GM23338 (cell line): Measurements from ENCODE around the gene ZBTB40. TPM values are rescaled to one million over a fixed set of nuclear protein-coding genes. Genes with fewer than 3 reads are reported as not detected.

Source experiments
- ATAC-seq: fragments of 200-7000 bp; cut with Tn5 transposase; 3 replicates; pipeline ENCODE4 v1.9.1; 2020
- DNase-seq: peaks from one replicate; pipeline ENCODE4 v3.0.0-alpha.2; 2015; ENCODE audit warnings: low spot score
- H2AFZ ChIP-seq: fragments of 200-600 bp; sonication (generic); 2 replicates; pipeline ENCODE4 v1.8.0; 2016; ENCODE audit warnings: antibody characterized with exemption, mild to moderate bottlenecking, moderate library complexity
- H3F3A ChIP-seq: fragments of 200-600 bp; sonication (generic); replicated peaks from 2 replicates; pipeline ENCODE4 v1.8.0; 2017; ENCODE audit warnings: antibody characterized with exemption, mixed run types, low read depth
- H3K27ac ChIP-seq: fragments of 200-600 bp; sonication (generic); 2 replicates; pipeline ENCODE4 v1.6.1; 2016; ENCODE audit warnings: low read depth
- H3K27me3 ChIP-seq: fragments of 200-600 bp; sonication (generic); 2 replicates; pipeline ENCODE4 v1.8.0; 2016; ENCODE audit warnings: mild to moderate bottlenecking, mixed run types, moderate library complexity; ENCODE audit not compliant: insufficient read depth
- H3K36me3 ChIP-seq: fragments of 200-600 bp; sonication (generic); 2 replicates; pipeline ENCODE4 v1.8.0; 2016; ENCODE audit warnings: mild to moderate bottlenecking; ENCODE audit not compliant: insufficient read depth
- H3K4me1 ChIP-seq: fragments of 200-600 bp; sonication (generic); 2 replicates; pipeline ENCODE4 v1.8.0; 2016; ENCODE audit warnings: mild to moderate bottlenecking, moderate library complexity; ENCODE audit not compliant: insufficient read depth
- H3K4me2 ChIP-seq: fragments of 200-600 bp; sonication (generic); 2 replicates; pipeline ENCODE4 v1.7.1; 2017; ENCODE audit warnings: mixed run types
- H3K4me3 ChIP-seq: fragments of 200-600 bp; sonication (generic); 2 replicates; pipeline ENCODE4 v1.6.1; 2016; ENCODE audit warnings: mixed run types
- H3K79me2 ChIP-seq: fragments of 200-600 bp; sonication (generic); replicated peaks from 2 replicates; pipeline ENCODE4 v1.8.0; 2017; ENCODE audit warnings: mild to moderate bottlenecking; ENCODE audit not compliant: insufficient read depth
- H3K9me2 ChIP-seq: fragments of 200-600 bp; sonication (generic); 2 replicates; pipeline ENCODE4 v1.8.0; 2017; ENCODE audit not compliant: insufficient read depth
- H4K20me1 ChIP-seq: fragments of 200-600 bp; sonication (generic); replicated peaks from 2 replicates; pipeline ENCODE4 v1.8.0; 2017; ENCODE audit warnings: mild to moderate bottlenecking; ENCODE audit not compliant: insufficient read depth
- H3K27ac Mint-ChIP-seq: 2 replicates; pipeline ENCODE4 v1.8.0; 2020; ENCODE audit warnings: inconsistent platforms, mild to moderate bottlenecking, moderate library complexity, mixed read lengths
- H3K27me3 Mint-ChIP-seq: 3 replicates; pipeline ENCODE4 v1.8.0; 2022; ENCODE audit warnings: low read depth, mild to moderate bottlenecking, moderate library complexity, mixed read lengths, inconsistent platforms; ENCODE audit not compliant: insufficient read depth, poor library complexity
- H3K36me3 Mint-ChIP-seq: 3 replicates; pipeline ENCODE4 v1.8.0; 2021; ENCODE audit warnings: low read depth, mild to moderate bottlenecking, inconsistent platforms, moderate library complexity, mixed read lengths
- H3K4me1 Mint-ChIP-seq: 3 replicates; pipeline ENCODE4 v1.8.0; 2020; ENCODE audit warnings: mild to moderate bottlenecking, inconsistent platforms, mixed read lengths
- H3K4me3 Mint-ChIP-seq: 3 replicates; pipeline ENCODE4 v1.8.0; 2021; ENCODE audit warnings: moderate library complexity, mild to moderate bottlenecking, inconsistent platforms, mixed read lengths
- H3K9me3 Mint-ChIP-seq: 3 replicates; pipeline ENCODE4 v1.8.0; 2020; ENCODE audit warnings: moderate library complexity, mild to moderate bottlenecking, inconsistent platforms, mixed read lengths
- CTCF ChIP-seq, 2 experiments: fragments of 200-600 bp in 1 of 2; sonication (generic) in 1 of 2; conservative IDR thresholded peaks; 2 replicates each; pipeline versions ENCODE4 v1.5.1 to v1.6.1; 2016 to 2017; ENCODE audit warnings: antibody characterized with exemption in 2 of 2, low read depth in 2 of 2, mild to moderate bottlenecking in 2 of 2, moderate library complexity in 1 of 2
- ETS1 ChIP-seq: IDR thresholded peaks from 2 replicates; pipeline ENCODE4 v1.6.1; 2016; ENCODE audit warnings: antibody characterized with exemption
- EZH2 ChIP-seq: fragments of 200-600 bp; sonication (generic); IDR thresholded peaks from one replicate; pipeline ENCODE4 v1.8.0; 2017; ENCODE audit warnings: antibody characterized with exemption, mild to moderate bottlenecking, low read depth; ENCODE audit not compliant: unreplicated experiment
- EZH2phosphoT487 ChIP-seq: fragments of 200-600 bp; sonication (generic); IDR thresholded peaks from one replicate; pipeline ENCODE4 v1.8.1; 2018; ENCODE audit warnings: antibody characterized with exemption; ENCODE audit not compliant: unreplicated experiment
- REST ChIP-seq: IDR thresholded peaks from one replicate; pipeline ENCODE4 v1.6.1; 2018; ENCODE audit warnings: antibody characterized with exemption; ENCODE audit not compliant: unreplicated experiment
- STAT1 ChIP-seq: IDR thresholded peaks from one replicate; pipeline ENCODE4 v1.6.1; 2016; ENCODE audit warnings: antibody characterized with exemption; ENCODE audit not compliant: unreplicated experiment
- ZNF114 ChIP-seq: fragments of 250-450 bp; sonication (Bioruptor Pico); IDR thresholded peaks from 2 replicates; pipeline ENCODE4 v1.5.0; 2020; ENCODE audit warnings: mild to moderate bottlenecking, moderate library complexity
- ZNF331 ChIP-seq: fragments of 250-450 bp; sonication (Bioruptor Pico); IDR thresholded peaks from 2 replicates; pipeline ENCODE4 v1.5.0; 2020; ENCODE audit warnings: low read depth, mild to moderate bottlenecking, moderate library complexity
- polyA plus RNA-seq: library from polyadenylated mRNA; unstranded; fragments of >200 nt; fragmentation: Nextera tagmentation; extraction: Ambion mirVana; gene quantifications from 2 replicates; pipeline ENCODE4 v1.2.1, GENCODE V29; 2016
- total RNA-seq: library from RNA; depleted of rRNA; stranded (reverse); fragments of >200 nt; shearing (Covaris generic); gene quantifications from 2 replicates; pipeline ENCODE4 v1.2.3, GENCODE V29; 2014

The ZBTB40 gene
- total and polyA plus RNA-seq, 2 experiments from 2014 or later, result 3.1 to 22.7 TPM

- no peaks in the 10 kb centered on the region for H3K9me2 ChIP-seq
- no peak overlapping the region for H3K27ac ChIP-seq
- Mint-ChIP-seq H3K36me3 (peaks cover 8% of the 10 kb centered on the region), H3K9me3 (peaks cover 9% of the 10 kb centered on the region; the same call in 2 of the 3 replicates), H3K27me3 (peaks cover 1% of the 10 kb centered on the region), H3K4me3 (no peak overlapping the region), H3K27ac (no peak overlapping the region), H3K4me1 (peaks cover 28% of the 10 kb centered on the region)
- peaks cover 9% of the 10 kb centered on the region for H3F3A ChIP-seq
- no peaks in the 10 kb centered on the region for H3K36me3 ChIP-seq
- H2AFZ ChIP-seq, result peak overlapping the region; percentile 29; the same call in 1 of the 2 replicates
- H3K4me1 ChIP-seq, result peaks cover 17% of the 10 kb centered on the region
- no peak for ATAC-seq
- DNase-seq, result no peak
- no peaks in the 10 kb centered on the region for H3K27me3 ChIP-seq
- TF ChIP-seq EZH2phosphoT487 (no peak), EZH2 (no peak)
- no peak overlapping the region for H3K4me2 ChIP-seq
- no peaks in the 10 kb centered on the region for H4K20me1 ChIP-seq
- H3K4me3 ChIP-seq, result no peak overlapping the region
- H3K79me2 ChIP-seq, result peaks cover 2% of the 10 kb centered on the region; the same call in 1 of the 2 replicates
These were observed 4.0 kb upstream of the ZBTB40 start for GRCh38 chr1:22447621-22448111.

DNA sequence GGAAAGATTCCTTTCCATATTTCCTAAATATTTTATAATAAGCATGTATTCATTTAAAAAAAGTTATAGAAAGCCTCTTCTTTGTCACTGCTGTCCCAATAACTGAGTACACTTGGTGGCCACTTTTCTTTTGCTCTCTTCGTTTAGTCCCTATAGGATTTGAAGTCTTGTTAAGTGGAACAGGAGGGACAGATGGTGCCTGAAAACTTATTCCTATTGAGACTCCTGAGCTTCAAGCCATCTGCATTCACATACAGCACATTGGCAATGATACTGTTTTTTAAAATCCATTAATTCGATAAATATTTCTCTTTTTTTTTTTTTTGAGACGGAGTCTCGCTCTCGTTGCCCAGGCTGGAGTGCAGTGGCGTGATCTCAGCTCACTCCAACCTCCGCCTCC is 2.0 kb upstream of the ZBTB40 start:
- Histone ChIP-seq H3K27ac (no peak overlapping the region), H3F3A (peaks cover 9% of the 10 kb centered on the region), H3K4me1 (peaks cover 17% of the 10 kb centered on the region), H3K9me2 (no peaks in the 10 kb centered on the region), H4K20me1 (no peaks in the 10 kb centered on the region), H3K4me3 (no peak overlapping the region), H3K4me2 (no peak overlapping the region), H3K79me2 (peaks cover 22% of the 10 kb centered on the region), H2AFZ (no peak overlapping the region), H3K27me3 (no peaks in the 10 kb centered on the region), H3K36me3 (no peaks in the 10 kb centered on the region)
- peaks cover 1% of the 10 kb centered on the region for H3K27me3 Mint-ChIP-seq
- peaks cover 3% of the 10 kb centered on the region; the same call in 2 of the 3 replicates for H3K9me3 Mint-ChIP-seq
- peaks cover 22% of the 10 kb centered on the region for H3K4me1 Mint-ChIP-seq
- peaks cover 5% of the 10 kb centered on the region for H3K36me3 Mint-ChIP-seq
- TF ChIP-seq ZNF331 (CRISPR knock-in tag), result no peak
- TF ChIP-seq EZH2, result no peak
- no peak for TF ChIP-seq EZH2phosphoT487
- no peak for TF ChIP-seq ETS1
- no peak for TF ChIP-seq STAT1
- TF ChIP-seq CTCF (conservative IDR thresholded peaks at IDR 0.05; ENCODE audit: low read depth in 2 of 2), result no peak
- no peak for TF ChIP-seq ZNF114 (CRISPR knock-in tag)
- no peak for TF ChIP-seq REST
- H3K27ac Mint-ChIP-seq, result no peak overlapping the region
- ATAC-seq (no peak), DNase-seq (no peak)
- no peak overlapping the region for H3K4me3 Mint-ChIP-seq
